ENCODE measurements around the gene ARL2BP.
"Not testable (repeated sequence)": the region's sequence is repeated elsewhere in the genome, so short reads cannot be mapped to it uniquely, and the experiment has no call there.

Gene ARL2BP

DNA sequence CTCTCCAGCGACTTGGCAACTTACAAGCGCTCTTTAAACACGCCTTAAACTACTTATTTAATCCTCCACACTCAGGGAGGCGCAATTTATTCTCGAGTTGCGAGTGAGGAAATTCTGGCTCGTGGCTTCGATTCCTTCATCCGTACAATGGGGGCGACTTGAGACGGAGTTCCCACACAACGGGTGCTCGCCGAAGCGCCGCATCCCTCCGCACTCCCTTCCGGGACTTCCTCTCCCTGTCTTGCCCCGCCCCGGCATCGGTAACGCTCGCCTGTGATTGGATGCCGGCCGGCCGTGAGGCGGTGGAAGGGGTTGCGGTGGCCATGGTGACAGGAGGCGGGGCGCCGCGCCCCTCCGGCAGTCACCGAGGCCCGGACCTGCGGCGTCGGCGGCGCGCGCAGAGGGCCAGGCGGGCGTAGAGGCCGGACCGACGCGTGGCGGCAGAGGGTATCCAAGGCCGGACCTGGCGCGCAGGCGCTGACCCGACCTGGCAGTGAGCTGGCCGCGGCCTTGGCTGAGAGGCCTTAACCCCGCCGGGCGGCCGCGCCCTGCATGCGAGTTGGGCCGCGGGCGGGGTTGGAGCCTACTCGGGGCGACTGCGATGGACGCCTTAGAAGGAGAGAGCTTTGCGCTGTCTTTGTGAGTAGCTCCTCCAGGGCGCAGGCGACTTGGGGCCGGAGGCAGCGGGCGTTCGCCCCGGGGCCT is at the start of gene ARL2BP:
TSS of gene ARL2BP (plus strand) at position 493 of the 705 bp plus-strand sequence. CDS start at position 602, 109 bp downstream.
- DNase-seq (ENCODE audit: low read depth): peak; percentile 95

DNA sequence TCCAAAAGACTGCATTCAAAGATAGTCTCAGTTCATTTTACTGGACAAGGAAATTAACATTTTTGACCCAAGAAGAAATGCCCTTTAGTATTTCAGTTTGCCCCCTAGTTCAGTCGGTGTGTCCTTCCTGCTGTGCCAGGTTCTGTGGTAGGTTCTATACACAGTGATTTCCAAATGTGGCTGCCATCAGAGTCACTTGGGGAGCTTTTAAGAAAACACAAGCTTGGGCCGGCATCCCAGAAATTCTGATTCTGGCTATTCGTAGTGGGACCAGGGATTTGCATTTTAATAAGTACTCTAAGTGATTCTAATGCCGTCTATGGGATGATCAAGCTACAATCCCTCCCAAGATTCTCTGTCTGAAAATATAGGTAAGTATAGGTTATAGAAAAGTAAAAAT is 48.8 kb upstream of the ARL2BP start:
- no peak for DNase-seq (ENCODE audit: low read depth)

DNA sequence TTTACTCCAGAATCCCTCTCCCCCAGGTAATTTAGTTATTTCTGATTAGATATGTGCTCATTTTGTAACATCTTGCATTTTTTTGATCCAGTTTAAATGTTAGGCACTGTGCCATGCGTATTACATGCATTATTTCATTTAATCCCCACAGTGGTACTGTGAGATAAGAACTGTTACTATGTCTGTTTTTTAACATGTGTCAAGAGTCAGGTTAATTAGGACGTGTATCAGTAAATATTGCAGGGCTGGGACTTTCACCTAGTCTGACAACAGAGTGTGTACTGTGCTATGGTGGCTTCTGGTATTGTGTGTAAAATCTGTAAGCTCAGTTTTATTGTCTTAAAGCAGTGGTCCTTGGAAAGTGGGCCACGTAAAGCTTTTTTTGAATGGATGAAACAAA is 48.3 kb upstream of the ARL2BP start:
- DNase-seq (ENCODE audit: low read depth): no peak

DNA sequence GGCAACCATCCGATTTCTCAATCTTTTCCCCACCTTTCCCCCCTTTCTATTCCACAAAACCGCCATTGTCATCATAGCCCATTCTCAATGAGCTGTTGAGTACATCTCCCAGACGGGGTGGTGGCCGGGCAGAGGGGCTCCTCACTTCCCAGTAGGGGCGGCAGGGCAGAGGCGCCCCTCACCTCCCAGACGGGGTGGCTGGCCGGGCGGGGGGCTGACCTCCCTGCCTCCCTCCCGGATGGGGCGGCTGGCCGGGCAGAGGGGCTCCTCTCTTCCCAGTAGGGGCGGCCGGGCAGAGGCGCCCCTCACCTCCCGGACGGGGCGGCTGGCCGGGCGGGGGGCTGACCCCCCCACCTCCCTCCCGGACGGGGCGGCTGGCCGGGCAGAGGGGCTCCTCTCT is 44.7 kb upstream of the ARL2BP start:
- not testable (repeated sequence) for DNase-seq (ENCODE audit: low read depth)

DNA sequence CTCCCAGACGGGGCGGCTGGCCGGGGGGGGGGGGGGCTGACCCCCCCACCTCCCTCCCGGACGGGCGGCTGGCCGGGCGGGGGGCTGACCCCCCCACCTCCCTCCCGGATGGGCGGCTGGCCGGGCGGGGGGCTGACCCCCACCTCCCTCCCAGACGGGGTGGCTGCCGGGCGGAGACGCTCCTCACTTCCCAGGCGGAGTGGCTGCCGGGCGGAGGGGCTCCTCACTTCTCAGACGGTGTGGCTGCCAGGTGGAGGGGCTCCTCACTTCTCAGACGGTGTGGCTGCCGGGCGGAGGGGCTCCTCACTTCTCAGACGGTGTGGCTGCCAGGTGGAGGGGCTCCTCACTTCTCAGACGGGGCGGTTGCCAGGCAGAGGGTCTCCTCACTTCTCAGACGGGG is 44.1 kb upstream of the ARL2BP start:
- DNase-seq (ENCODE audit: low read depth): not testable (repeated sequence)

DNA sequence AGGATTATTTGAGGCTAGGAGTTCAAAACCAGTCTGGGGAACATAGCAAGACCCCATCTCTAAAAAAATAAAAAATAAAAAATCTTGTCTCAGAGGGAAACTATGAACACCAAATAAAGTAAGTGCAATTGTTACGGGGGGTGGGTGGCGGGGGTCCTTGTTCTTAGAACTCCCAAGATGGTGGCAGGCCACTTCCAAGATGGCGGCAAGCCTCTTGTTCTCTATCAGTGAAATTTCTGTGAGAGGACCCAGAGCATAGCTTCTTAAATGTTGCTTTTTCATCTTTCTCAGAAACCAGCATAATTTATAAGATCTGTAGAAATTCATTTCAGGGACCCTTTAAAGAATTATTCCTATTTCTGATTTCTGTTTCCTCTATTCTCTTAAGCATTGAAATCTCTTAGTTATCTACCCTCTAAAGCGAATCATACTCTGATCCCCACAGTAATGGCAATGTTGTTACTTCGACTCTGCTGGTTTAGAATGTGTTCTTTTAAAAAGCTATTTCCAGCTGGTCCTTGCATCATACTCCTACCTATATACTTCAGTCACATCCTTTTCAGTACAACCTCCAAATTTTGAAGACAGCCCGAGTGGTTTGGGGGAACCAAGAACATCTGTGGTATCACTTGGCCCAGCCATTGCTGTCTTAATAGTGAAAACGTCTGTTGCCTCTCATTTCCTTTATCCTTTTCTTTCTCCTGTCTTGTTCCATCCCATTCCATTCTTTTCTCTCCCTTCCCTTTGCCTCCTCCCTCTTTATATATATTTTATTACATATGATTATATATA is 42.8 kb upstream of the ARL2BP start:
- no peak for DNase-seq (ENCODE audit: low read depth)

DNA sequence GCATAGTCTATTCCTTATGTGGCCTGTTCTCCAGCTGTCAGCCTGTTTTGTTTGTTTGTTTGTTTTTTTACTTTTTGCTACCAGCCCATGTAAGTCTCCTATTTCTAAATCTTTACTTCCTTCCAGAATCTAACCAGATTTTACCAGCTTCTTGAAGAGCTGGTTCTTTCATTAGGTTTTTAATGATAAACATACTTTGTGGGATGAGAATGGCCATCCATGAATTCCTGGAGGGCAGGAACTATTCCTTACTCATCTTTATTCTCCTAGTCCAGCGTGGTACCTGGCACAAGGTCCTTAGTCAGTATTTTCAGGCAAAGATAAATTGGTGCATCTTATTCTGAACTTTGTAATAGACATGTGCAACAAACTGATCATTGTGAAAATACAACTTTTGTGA is 41.6 kb upstream of the ARL2BP start:
- no peak for DNase-seq (ENCODE audit: low read depth)

DNA sequence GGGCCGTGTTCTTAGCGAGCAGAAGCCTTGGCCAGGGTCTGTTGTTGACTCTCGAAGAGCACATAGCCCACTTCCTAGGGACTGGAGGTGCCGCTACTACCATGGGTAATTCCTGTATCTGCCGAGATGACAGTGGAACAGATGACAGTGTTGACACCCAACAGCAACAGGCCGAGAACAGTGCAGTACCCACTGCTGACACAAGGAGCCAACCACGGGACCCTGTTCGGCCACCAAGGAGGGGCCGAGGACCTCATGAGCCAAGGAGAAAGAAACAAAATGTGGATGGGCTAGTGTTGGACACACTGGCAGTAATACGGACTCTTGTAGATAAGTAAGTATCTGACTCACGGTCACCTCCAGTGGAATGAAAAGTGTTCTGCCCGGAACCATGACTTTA is 40.4 kb upstream of the ARL2BP start:
- DNase-seq (ENCODE audit: low read depth): no peak

DNA sequence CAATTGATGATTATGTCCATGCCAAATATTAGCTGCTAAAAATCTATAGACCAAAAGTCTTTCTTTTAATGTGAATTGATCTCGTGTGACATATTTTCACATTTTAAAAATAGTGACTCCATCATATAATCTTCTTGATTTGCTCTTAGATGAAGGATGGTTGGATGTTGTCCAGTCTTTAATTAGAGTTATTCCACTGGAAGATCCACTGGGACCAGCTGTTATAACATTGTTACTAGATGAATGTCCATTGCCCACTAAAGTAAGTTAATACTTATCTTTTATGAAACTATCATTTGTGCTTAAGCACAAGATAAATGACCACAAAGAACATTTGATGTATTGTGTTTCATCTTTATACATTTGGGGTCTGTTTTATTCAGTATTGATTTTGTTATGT is 36.1 kb upstream of the ARL2BP start:
- no peak for DNase-seq (ENCODE audit: low read depth)

DNA sequence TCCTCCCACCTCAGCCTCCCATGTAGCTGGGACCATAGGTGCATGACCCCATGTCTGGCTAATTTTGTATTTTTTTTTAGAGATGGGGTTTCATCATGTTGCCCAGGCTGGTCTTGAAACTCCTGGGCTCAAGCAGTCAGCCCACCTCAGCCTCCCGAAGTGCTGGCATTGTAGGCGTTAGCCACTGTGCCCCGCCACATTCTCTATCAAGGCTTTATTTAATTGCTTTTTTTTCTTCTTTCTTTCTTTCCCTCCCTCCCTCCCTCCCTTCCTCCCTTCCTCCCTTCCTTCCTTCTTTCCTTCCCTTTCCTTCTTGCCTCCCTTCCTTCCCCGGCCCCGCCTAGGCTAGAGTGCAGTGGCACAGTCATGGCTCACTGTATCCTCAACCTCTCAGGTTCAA is 35.3 kb upstream of the ARL2BP start:
- DNase-seq (ENCODE audit: low read depth): no peak

DNA sequence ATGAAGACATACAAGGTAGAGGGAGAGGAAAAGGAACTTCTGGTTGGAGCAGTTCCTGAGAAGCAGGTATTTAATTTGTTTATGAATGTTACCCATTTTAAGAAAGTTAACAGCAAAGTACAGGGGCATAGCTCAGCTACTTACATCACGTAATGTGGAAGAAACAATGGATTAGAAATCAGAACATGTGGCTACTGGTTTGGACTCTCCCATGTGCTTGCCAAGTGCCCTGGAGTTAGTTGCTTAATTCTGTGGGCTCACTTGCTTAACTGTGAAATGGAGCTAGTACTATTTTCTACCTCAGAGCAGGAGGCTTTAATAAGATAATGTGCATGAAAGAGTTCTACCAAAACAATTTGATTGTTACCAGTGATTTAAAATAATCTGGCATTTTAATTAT is 31.6 kb upstream of the ARL2BP start:
- DNase-seq (ENCODE audit: low read depth): no peak

DNA sequence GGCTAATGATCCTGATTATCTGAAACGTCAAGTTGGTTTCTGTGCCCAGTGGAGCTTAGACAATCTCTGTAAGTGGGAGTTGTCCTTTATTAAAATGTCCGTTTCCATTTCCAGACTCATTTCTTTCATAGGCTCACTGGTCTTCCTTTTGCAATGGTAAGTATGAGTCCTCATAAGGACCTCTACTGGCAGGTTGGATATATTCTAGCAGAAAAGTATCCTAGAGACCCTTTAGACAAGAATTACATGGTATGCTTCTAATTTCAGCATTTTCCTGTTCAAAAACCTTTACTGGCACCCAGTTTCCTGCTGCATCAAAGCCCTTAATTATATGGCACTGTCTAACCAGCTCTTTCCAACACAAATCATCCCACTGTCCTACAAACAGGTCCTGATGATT is 28.1 kb upstream of the ARL2BP start:
- DNase-seq (ENCODE audit: low read depth): no peak

DNA sequence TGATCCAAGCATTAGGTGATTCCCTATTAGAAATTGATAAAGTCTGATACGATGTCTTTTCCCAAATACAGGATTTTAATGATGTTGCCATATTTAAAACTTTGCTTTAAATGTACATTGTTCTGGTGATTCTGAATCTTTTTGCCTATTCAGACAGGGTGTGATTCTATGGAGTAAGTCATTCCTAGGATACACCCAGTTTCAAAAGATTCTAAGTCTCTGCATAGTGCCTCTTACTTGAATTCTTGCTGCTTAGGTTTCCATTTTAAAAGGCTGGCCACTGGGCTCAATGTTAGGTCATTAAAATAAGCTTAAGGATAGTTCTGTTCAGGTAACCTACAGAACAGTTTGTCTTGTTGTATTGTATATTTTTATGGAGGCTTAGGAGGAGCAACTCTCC is 22.0 kb upstream of the ARL2BP start:
- DNase-seq (ENCODE audit: low read depth): no peak

DNA sequence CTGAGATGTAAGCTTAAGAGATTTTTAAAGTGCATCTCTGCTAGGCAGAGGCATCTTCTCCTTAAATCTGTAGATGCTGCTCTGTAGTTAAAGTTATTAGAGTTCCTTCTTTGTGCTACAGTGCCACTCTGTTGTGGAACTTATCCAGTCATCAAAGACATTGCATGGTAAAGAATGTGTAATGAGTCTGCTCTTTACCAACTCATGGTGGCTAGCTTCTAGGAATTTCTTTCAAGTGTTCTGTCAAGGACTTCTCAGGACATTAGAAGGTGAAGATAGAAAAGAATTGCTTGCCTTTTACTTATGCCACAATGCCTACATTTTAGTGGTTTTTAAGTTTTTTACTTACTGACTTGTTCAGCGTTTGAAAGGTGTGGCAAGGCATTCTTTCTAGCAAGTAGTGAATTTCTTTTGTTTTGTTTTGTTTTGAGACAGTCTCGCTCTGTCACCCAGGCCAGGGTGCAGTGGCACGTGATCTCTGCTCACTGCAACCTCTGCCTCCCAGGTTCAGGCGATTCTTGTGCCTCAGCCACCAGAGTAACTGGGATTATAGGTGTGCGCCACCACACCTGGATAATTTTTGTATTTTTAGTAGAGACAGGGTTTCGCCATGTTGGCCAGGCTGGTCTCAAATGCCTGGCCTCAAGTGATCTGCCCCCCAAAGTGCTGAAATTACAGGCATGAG is 20.3 kb upstream of the ARL2BP start:
- no peak for DNase-seq (ENCODE audit: low read depth)

DNA sequence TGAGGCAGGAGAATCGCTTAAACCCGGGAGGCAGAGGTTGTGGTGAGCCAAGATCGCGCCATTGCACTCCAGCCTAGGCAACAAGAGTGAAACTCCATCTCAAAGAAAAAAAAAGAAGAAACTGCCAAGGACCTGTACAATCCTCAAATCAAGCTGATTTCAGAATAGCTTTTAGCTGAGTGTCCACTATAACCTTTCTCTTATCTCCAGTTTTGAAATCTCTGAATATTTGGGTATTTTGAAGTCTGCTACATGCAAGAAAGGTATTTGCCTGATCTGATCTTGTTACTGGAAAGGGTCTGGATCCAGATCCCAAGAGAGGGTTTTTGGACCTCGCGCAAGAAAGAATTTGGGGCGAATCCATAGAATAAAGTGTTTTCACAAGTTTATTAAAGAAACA is 19.1 kb upstream of the ARL2BP start:
- no peak for DNase-seq (ENCODE audit: low read depth)

DNA sequence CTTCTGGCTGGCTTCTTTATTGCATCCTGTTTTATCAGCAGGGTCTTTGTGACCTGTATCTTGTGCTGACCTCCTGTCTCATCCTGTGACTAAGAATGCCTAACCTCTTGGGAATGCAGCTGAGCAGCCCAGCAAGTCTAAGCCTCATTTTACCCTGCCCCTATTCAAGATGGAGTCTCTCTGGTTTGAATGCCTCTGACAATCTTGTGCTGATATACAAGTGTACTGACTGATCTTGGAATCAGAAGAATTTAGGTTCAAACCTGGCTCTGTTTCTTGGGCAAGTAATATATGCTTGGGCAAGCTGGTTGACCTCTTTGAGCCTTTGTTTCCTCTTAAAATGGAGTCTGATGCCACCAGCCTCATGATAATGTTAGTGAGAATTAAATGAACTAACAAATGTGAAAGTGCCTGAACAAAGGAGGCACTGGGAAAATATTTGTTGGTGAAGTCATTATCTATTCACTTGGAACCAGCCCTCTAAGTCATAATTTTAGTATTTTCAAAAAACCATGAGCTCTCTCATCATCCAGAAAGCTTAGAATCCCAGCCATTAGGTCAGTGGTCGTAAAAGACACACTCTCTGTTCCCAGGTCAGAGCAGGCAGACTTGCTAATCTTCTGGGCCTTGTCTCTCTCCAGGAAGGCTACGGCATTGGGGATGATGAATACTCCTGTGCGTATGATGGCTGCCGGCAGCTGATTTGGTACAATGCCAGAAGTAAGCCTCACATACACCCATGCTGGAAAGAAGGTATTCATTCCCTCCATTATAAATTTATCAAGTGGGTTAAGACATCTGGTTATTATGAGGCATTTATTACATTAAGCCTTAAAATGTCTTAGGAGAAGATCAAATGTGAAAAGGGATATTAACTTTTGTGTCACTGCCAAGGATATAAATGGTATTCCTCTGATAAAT is 18.1 kb upstream of the ARL2BP start:
- DNase-seq (ENCODE audit: low read depth): no peak

DNA sequence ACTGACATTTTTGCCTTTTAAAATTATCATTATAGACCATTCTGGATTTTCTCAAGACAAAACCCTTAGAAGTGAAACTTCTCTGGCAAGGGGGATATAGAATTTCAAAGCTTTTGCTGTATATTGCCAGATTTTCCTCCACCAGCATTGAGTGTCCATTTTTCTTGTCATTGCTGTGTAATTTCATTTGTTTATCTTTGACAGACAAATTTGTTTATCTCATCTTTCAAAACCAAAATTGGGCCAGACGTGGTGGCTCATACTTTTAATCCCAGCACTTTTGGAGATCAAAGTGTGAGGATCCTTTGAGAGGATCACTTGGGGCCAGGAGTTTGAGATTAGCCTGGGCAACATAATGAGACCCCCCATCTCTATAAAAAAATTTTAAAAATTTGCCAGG is 16.0 kb upstream of the ARL2BP start:
- no peak for DNase-seq (ENCODE audit: low read depth)

DNA sequence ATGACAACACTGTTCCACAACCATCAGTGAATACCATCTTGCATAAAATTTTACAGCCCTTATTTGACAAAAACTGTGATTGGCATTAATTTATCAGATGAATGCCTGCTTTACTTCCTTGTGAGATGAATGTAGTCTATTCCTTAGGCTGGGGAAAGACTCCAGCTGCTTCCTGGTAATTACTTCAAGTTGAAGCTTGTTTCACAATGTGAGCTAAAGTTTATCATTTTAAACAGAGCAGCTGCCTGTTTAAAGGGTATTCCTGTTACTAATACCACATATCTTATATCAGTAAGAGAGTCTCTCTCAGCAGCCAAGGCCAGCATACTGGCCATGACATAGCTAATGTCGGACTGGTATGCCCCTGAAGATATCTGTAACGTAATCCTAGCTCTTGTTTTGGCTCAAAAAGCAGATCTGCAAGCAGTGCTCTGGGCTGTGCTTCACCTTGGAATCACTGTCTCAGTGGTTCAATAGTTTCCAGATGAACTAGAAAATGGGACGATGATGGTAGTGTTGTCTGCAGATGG is 13.2 kb upstream of the ARL2BP start:
- no peak for DNase-seq (ENCODE audit: low read depth)

DNA sequence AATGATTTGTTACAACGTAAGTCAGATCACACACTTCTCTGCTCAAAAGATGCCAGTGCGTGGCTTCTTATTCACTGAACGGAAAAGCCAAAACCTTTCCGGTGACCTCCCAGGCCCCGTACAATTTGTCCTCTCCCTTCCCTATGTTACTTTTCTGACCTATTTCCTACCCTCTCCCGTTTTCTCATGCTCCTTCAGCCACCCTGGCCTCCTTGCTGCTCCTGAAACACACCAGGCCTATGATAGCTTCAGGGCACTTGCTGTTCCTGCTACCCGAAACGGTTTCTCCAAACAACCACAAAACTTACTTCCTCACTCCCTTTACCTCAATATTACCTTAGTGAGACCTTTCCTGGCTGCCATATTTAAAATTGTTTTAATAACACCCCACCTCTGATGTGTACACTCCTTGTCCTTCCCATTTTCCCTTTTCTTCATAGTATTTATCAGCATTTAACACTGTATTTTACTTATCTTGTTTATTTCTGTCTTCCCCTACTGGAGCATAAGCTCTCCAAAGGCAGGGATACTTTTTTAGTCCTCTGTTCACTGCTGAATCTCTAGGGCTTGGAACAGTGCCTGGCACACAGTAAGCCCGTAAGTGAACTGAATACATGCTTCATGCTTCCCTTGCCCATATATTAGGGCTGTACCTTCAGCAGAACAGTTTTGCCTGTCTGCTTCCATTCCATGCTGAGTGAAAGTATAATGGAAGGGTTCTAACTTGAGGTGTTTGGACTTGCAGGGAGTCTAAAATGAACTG is 10.9 kb upstream of the ARL2BP start:
- DNase-seq (ENCODE audit: low read depth): no peak

DNA sequence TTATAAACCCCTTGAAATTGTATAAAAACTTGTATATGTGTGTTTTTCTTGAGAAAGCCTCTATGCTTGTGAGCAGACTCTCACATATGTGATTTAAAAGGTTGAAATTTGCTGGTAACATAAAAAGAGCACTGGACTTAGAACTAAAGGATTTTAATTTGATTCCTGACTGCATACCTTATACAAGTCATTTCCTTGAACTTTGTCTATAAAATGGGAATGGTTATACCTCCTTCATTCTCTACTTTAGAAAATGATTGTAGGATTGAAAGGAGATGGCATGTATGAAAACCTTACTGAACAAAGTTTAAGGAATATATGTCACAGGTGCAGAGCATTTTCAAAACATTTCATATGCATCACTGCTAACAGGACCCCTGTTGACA is 10.4 kb upstream of the ARL2BP start:
- DNase-seq (ENCODE audit: low read depth): no peak

All from stimulated activated CD8-positive, alpha-beta memory T cell treated with anti-CD3 and anti-CD28 coated beads, Interleukin-12 subunit alpha, Interleukin-12 subunit beta, amount 100 ng/mL, for 4 hours (primary cell).